Dedifferentiated amniotic fluid mesenchymal stem cell (primary cell): ENCODE results near the gene SEMA6A.
"Not testable (repeated sequence)": the region's sequence is repeated elsewhere in the genome, so short reads cannot be mapped to it uniquely, and the experiment has no call there.

Experiments
- DNase-seq: peaks from one replicate; pipeline ENCODE4 v3.0.0-alpha.2; 2016; ENCODE audit errors: extremely low spot score

SEMA6A gene

GRCh38 chr5:116553366-116553765 is 21.3 kb downstream of the SEMA6A start:
- no peak for DNase-seq

GRCh38 chr5:116550082-116550481 is 24.5 kb downstream of the SEMA6A start:
- no peak for DNase-seq

- no peak for DNase-seq
Observed at GRCh38 chr5:116546743-116547124, 27.9 kb downstream of the SEMA6A start.

GRCh38 chr5:116546033-116546742 is 28.4 kb downstream of the SEMA6A start:
- no peak for DNase-seq

GRCh38 chr5:116545465-116545864 is 29.2 kb downstream of the SEMA6A start:
- not testable (repeated sequence) for DNase-seq

- DNase-seq = no peak
Observed at GRCh38 chr5:116544531-116545241, 29.9 kb downstream of the SEMA6A start.

- DNase-seq = no peak
Observed at GRCh38 chr5:116543501-116543900, 31.1 kb downstream of the SEMA6A start.

- no peak for DNase-seq
Observed at GRCh38 chr5:116542619-116543018, 32.0 kb downstream of the SEMA6A start.

- DNase-seq = no peak
Observed at GRCh38 chr5:116539222-116539621, 35.4 kb downstream of the SEMA6A start.

GRCh38 chr5:116536316-116537083 is 38.1 kb downstream of the SEMA6A start:
- DNase-seq = no peak

- no peak for DNase-seq
Observed at GRCh38 chr5:116534964-116535651, 39.5 kb downstream of the SEMA6A start.

GRCh38 chr5:116532762-116533525 is 41.7 kb downstream of the SEMA6A start:
- DNase-seq = no peak

- no peak for DNase-seq
Observed at GRCh38 chr5:116531635-116532034, 43.0 kb downstream of the SEMA6A start.

- DNase-seq = no peak
Observed at GRCh38 chr5:116531117-116531516, 43.5 kb downstream of the SEMA6A start.

- DNase-seq = no peak
Observed at GRCh38 chr5:116530276-116530675, 44.3 kb downstream of the SEMA6A start.

GRCh38 chr5:116529615-116530014 is 45.0 kb downstream of the SEMA6A start:
- no peak for DNase-seq

GRCh38 chr5:116528519-116529234 is 45.9 kb downstream of the SEMA6A start:
- no peak for DNase-seq

- DNase-seq = no peak
Observed at GRCh38 chr5:116527582-116527981, 47.0 kb downstream of the SEMA6A start.

GRCh38 chr5:116525674-116526073 is 48.9 kb downstream of the SEMA6A start:
- DNase-seq = no peak

GRCh38 chr5:116524966-116525365 is 49.7 kb downstream of the SEMA6A start:
- DNase-seq = no peak
